K562 (cell line): ENCODE data around the gene DUSP19. TPM values are rescaled to one million over a fixed set of nuclear protein-coding genes. Genes with fewer than 3 reads are reported as not detected.

Experiments
- CC2D1A ChIP-seq: fragments of 450-650 bp; IDR thresholded peaks from 2 replicates; pipeline ENCODE4 v1.6.1; 2017; ENCODE audit warnings: mild to moderate bottlenecking
- HOXB6 ChIP-seq: fragments of 250-450 bp; sonication (Bioruptor Pico); IDR thresholded peaks from 2 replicates; pipeline ENCODE4 v1.5.1; 2022; ENCODE audit warnings: mild to moderate bottlenecking, borderline replicate concordance
- MEF2D ChIP-seq: conservative IDR thresholded peaks from 2 replicates; pipeline ENCODE4 v1.6.1; 2016; ENCODE audit warnings: low read depth, missing genetic modification characterization, missing compliant biosample characterization
- MYNN ChIP-seq, 2 experiments: sonication (generic); formaldehyde crosslinking in 1 of 2; IDR thresholded peaks; 2 replicates each; pipeline versions ENCODE4 v1.5.0 to v1.6.1; 2016 to 2020; ENCODE audit warnings: antibody characterized with exemption in 1 of 2, missing genetic modification reagents in 1 of 2
- NBN ChIP-seq: fragments of 450-650 bp; IDR thresholded peaks from 2 replicates; pipeline ENCODE4 v1.6.1; 2016; ENCODE audit warnings: low read depth, mild to moderate bottlenecking
- NR1H2 ChIP-seq: sonication (generic); formaldehyde crosslinking; IDR thresholded peaks from 2 replicates; pipeline ENCODE4 v1.4.0; 2020; ENCODE audit warnings: mild to moderate bottlenecking, missing genetic modification reagents
- NUFIP1 ChIP-seq: fragments of 450-650 bp; IDR thresholded peaks from 2 replicates; pipeline ENCODE4 v1.6.1; 2018; ENCODE audit not compliant: partially characterized antibody
- PHF8 ChIP-seq: fragments of 200-600 bp; sonication (generic); IDR thresholded peaks from 2 replicates; pipeline ENCODE4 v1.6.1; 2012; ENCODE audit warnings: mixed run types, mild to moderate bottlenecking, inconsistent platforms, low read length, moderate library complexity, borderline replicate concordance
- POLR3G ChIP-seq: IDR thresholded peaks from 2 replicates; pipeline ENCODE4 v1.6.1; 2011; ENCODE audit not compliant: insufficient read length, insufficient replicate concordance; ENCODE audit errors: extremely low read depth
- SMARCC2 ChIP-seq: fragments of 450-650 bp; IDR thresholded peaks from 2 replicates; pipeline ENCODE4 v1.6.1; 2017; ENCODE audit warnings: antibody characterized with exemption, moderate library complexity, mild to moderate bottlenecking, low read depth
- ZBED1 ChIP-seq: IDR thresholded peaks from 2 replicates; pipeline ENCODE4 v1.6.1; 2014
- ZNF764 ChIP-seq: fragments of 250-450 bp; sonication (Bioruptor Pico); IDR thresholded peaks from 2 replicates; pipeline ENCODE4 v1.4.0; 2020; ENCODE audit warnings: low read depth, mild to moderate bottlenecking, moderate library complexity
- polyA plus RNA-seq, 8 experiments: library from polyadenylated mRNA; depleted of rRNA in 4 of 8; stranded (reverse) in 5 of 8; unstranded in 3 of 8; fragments of >200 nt; fragmentation: Nextera tagmentation in 2 of 8; fragmentation: Illumina TruSeq in 1 of 8; extraction: Ambion mirVana in 2 of 8; extraction: Trizol in 1 of 8; gene quantifications; 2 replicates each; pipeline versions ENCODE4 v1.2.1 to v1.2.3, GENCODE V29; 2011 to 2014; ENCODE audit warnings: inconsistent platforms in 1 of 8, missing spikeins in 1 of 8
- total RNA-seq, 7 experiments: library from RNA; depleted of rRNA in 6 of 7; stranded (reverse); fragments of >200 nt in 6 of 7; fragmentation: Illumina TruSeq in 2 of 7; extraction: Trizol in 2 of 7; gene quantifications; 2 replicates each; pipeline versions ENCODE4 v1.2.1 to v1.2.3, GENCODE V29; 2011 to 2021; ENCODE audit warnings: low replicate concordance in 1 of 7
- TF ChIP-seq, protein P1 (sequence below), 2 experiments: fragments of 450-650 bp in 1 of 2; sonication (generic) in 1 of 2; formaldehyde crosslinking in 1 of 2; IDR thresholded peaks; 2 replicates each; pipeline versions ENCODE4 v1.7.1 to v1.9.0; 2016 to 2022; ENCODE audit warnings: inconsistent platforms in 1 of 2, mild to moderate bottlenecking in 1 of 2, missing genetic modification reagents in 1 of 2
- TF ChIP-seq, protein P2 (sequence below), 2 experiments: fragments of 450-650 bp; conservative IDR thresholded peaks; 2 replicates each; pipeline ENCODE4 v1.6.1; 2017; ENCODE audit warnings: mild to moderate bottlenecking in 2 of 2, moderate library complexity in 2 of 2
- TF ChIP-seq, protein P3 (sequence below), 2 experiments: fragments of 200-800 bp in 1 of 2; sonication (Bioruptor generic) in 1 of 2; sonication (generic) in 1 of 2; formaldehyde crosslinking in 1 of 2; IDR thresholded peaks in 1 of 2; conservative IDR thresholded peaks in 1 of 2; 2 replicates each; pipeline versions ENCODE4 v1.5.0 to v1.6.1; 2016 to 2020; ENCODE audit warnings: missing compliant biosample characterization in 1 of 2, missing genetic modification characterization in 1 of 2, missing genetic modification reagents in 1 of 2

DUSP19 gene
- total and polyA plus RNA-seq, 9 of the 15 experiments (the other 6 are each of a cell fraction or from before 2014, with no cell fraction given), result 1.6 to 6.3 (median 3.1) TPM

DNA sequence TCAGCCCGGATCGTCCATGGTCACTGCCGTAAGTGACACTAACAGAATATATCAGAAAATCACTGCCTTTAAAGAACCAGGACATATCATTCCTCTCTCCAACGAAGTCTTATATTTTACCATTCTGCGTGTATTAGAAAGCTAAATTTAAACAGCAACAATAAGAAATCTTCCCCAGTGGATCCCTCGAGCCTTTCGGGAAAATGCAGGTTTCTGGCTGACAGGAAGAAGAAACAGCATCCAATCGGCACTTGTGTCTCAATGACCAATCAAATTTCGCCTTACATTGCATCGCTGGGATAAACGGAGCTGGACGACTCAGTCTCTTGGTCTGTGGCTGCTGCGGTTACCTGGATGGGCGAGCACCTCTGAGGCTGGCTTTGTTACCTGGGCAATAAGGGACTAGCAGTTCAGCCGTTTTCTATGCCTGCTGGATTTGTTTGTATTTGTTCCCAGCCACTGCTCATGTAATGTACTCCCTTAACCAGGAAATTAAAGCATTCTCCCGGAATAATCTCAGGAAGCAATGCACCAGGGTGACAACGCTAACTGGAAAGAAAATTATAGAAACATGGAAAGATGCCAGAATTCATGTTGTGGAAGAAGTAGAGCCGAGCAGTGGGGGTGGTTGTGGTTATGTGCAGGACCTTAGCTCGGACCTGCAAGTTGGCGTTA lies at the start of gene DUSP19 (continued):
- TF ChIP-seq, protein P1, sequence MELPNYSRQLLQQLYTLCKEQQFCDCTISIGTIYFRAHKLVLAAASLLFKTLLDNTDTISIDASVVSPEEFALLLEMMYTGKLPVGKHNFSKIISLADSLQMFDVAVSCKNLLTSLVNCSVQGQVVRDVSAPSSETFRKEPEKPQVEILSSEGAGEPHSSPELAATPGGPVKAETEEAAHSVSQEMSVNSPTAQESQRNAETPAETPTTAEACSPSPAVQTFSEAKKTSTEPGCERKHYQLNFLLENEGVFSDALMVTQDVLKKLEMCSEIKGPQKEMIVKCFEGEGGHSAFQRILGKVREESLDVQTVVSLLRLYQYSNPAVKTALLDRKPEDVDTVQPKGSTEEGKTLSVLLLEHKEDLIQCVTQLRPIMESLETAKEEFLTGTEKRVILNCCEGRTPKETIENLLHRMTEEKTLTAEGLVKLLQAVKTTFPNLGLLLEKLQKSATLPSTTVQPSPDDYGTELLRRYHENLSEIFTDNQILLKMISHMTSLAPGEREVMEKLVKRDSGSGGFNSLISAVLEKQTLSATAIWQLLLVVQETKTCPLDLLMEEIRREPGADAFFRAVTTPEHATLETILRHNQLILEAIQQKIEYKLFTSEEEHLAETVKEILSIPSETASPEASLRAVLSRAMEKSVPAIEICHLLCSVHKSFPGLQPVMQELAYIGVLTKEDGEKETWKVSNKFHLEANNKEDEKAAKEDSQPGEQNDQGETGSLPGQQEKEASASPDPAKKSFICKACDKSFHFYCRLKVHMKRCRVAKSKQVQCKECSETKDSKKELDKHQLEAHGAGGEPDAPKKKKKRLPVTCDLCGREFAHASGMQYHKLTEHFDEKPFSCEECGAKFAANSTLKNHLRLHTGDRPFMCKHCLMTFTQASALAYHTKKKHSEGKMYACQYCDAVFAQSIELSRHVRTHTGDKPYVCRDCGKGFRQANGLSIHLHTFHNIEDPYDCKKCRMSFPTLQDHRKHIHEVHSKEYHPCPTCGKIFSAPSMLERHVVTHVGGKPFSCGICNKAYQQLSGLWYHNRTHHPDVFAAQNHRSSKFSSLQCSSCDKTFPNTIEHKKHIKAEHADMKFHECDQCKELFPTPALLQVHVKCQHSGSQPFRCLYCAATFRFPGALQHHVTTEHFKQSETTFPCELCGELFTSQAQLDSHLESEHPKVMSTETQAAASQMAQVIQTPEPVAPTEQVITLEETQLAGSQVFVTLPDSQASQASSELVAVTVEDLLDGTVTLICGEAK (IDR thresholded peaks at IDR 0.05), result no peak; the same call in 1 of the 2 replicates
- TF ChIP-seq, protein P1 (CRISPR knock-in tag; IDR thresholded peaks at IDR 0.05), result no peak
- TF ChIP-seq HOXB6 (CRISPR knock-in tag) (no peak), NUFIP1 (no peak), MEF2D (tag) (0 out of 2 replicates have a peak, but pooled peaks have one; percentile 8), CC2D1A (peak; percentile 76), PHF8 (peak; percentile 91; the same call in 1 of the 2 replicates), POLR3G (no peak), MYNN (IDR thresholded peaks at IDR 0.05) (no peak), MYNN (CRISPR knock-in tag; IDR thresholded peaks at IDR 0.05) (no peak), SMARCC2 (0 out of 2 replicates have a peak, but pooled peaks have one; percentile 17), ZNF764 (no peak), NR1H2 (CRISPR knock-in tag) (no peak), ZBED1 (no peak), NBN (peak; percentile 66)
- TF ChIP-seq, protein P2, sequence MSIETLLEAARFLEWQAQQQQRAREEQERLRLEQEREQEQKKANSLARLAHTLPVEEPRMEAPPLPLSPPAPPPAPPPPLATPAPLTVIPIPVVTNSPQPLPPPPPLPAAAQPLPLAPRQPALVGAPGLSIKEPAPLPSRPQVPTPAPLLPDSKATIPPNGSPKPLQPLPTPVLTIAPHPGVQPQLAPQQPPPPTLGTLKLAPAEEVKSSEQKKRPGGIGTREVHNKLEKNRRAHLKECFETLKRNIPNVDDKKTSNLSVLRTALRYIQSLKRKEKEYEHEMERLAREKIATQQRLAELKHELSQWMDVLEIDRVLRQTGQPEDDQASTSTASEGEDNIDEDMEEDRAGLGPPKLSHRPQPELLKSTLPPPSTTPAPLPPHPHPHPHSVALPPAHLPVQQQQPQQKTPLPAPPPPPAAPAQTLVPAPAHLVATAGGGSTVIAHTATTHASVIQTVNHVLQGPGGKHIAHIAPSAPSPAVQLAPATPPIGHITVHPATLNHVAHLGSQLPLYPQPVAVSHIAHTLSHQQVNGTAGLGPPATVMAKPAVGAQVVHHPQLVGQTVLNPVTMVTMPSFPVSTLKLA (conservative IDR thresholded peaks at IDR 0.05), result peak in 1 of 2 experiments; percentile 53; a peak in 2 of 4 replicates
- TF ChIP-seq, protein P3, sequence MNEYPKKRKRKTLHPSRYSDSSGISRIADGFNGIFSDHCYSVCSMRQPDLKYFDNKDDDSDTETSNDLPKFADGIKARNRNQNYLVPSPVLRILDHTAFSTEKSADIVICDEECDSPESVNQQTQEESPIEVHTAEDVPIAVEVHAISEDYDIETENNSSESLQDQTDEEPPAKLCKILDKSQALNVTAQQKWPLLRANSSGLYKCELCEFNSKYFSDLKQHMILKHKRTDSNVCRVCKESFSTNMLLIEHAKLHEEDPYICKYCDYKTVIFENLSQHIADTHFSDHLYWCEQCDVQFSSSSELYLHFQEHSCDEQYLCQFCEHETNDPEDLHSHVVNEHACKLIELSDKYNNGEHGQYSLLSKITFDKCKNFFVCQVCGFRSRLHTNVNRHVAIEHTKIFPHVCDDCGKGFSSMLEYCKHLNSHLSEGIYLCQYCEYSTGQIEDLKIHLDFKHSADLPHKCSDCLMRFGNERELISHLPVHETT (CRISPR knock-in tag; conservative IDR thresholded peaks at IDR 0.05 in 1 of 2, IDR thresholded peaks at IDR 0.05 in 1 of 2), result peak in 1 of 2 experiments; percentile 27; a peak in 1 of 4 replicates
